HEK293 (cell line): ENCODE results near the gene SLC44A5.

Experiments used
- CTCF ChIP-seq: fragments of 450-650 bp; formaldehyde crosslinking; IDR thresholded peaks from 2 replicates; pipeline ENCODE4 v1.5.1; 2016; ENCODE audit warnings: missing biosample characterization, missing genetic modification characterization
- ZBTB49 ChIP-seq: fragments of 450-650 bp; formaldehyde crosslinking; IDR thresholded peaks from 2 replicates; pipeline ENCODE4 v1.5.1; 2016; ENCODE audit warnings: missing biosample characterization, missing genetic modification characterization, low read depth
- ZNF792 ChIP-seq: fragments of 450-650 bp; formaldehyde crosslinking; IDR thresholded peaks from 2 replicates; pipeline ENCODE4 v1.5.1; 2016; ENCODE audit warnings: missing biosample characterization, missing genetic modification characterization

- no peak for TF ChIP-seq CTCF (tag by site-specific recombination)
- TF ChIP-seq ZNF792 (tag by site-specific recombination) = no peak
- no peak for TF ChIP-seq ZBTB49 (tag by site-specific recombination)
Measured at GRCh38 chr1:75264112-75264511, 346.8 kb downstream of the SLC44A5 start.
